Measurements from ENCODE around the gene MRPS14.
A peak's percentile ranks its signal among the peaks of the same experiment; 100 is the strongest.

GRCh38 chr1:174999216-174999935 is 23.8 kb downstream of the MRPS14 start:
- TF ChIP-seq, protein P1, sequence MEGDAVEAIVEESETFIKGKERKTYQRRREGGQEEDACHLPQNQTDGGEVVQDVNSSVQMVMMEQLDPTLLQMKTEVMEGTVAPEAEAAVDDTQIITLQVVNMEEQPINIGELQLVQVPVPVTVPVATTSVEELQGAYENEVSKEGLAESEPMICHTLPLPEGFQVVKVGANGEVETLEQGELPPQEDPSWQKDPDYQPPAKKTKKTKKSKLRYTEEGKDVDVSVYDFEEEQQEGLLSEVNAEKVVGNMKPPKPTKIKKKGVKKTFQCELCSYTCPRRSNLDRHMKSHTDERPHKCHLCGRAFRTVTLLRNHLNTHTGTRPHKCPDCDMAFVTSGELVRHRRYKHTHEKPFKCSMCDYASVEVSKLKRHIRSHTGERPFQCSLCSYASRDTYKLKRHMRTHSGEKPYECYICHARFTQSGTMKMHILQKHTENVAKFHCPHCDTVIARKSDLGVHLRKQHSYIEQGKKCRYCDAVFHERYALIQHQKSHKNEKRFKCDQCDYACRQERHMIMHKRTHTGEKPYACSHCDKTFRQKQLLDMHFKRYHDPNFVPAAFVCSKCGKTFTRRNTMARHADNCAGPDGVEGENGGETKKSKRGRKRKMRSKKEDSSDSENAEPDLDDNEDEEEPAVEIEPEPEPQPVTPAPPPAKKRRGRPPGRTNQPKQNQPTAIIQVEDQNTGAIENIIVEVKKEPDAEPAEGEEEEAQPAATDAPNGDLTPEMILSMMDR (IDR thresholded peaks at IDR 0.05): no peak
- TF ChIP-seq POLR2A (IDR thresholded peaks at IDR 0.05): peak; percentile 75 to 83

Measured in adrenal gland (tissue), 5 donors.